Activated naive CD8-positive, alpha-beta T cell (primary cell): ENCODE measurements around the gene DNAH3.
A peak's percentile ranks its signal among the peaks of the same experiment; 100 is the strongest.
"Not testable (repeated sequence)": the region's sequence is repeated elsewhere in the genome, so short reads cannot be mapped to it uniquely, and the experiment has no call there.

Experiments used
- H3K27ac Mint-ChIP-seq: one replicate; pipeline ENCODE4 v1.8.0; 2021; ENCODE audit warnings: mixed read lengths
- H3K27me3 Mint-ChIP-seq: one replicate; pipeline ENCODE4 v1.8.0; 2021; ENCODE audit warnings: mixed read lengths
- H3K36me3 Mint-ChIP-seq: one replicate; pipeline ENCODE4 v1.8.0; 2021; ENCODE audit warnings: mixed read lengths
- H3K4me1 Mint-ChIP-seq: one replicate; pipeline ENCODE4 v1.8.0; 2021; ENCODE audit warnings: low read depth, mixed read lengths
- H3K4me3 Mint-ChIP-seq: one replicate; pipeline ENCODE4 v1.8.0; 2021; ENCODE audit warnings: mild to moderate bottlenecking, mixed read lengths
- H3K9me3 Mint-ChIP-seq: one replicate; pipeline ENCODE4 v1.8.0; 2021; ENCODE audit warnings: low read depth, mixed read lengths

DNAH3 gene

GRCh38 chr16:20987049-20987448 lies 163.6 kb downstream of the DNAH3 start:
- H3K27me3 Mint-ChIP-seq: no peaks in the 10 kb centered on the region
- H3K9me3 Mint-ChIP-seq: no peaks in the 10 kb centered on the region
- H3K36me3 Mint-ChIP-seq: no peaks in the 10 kb centered on the region
- no peaks in the 10 kb centered on the region for H3K4me1 Mint-ChIP-seq
- no peak overlapping the region for H3K27ac Mint-ChIP-seq
- H3K4me3 Mint-ChIP-seq: no peak overlapping the region

- H3K27ac Mint-ChIP-seq: no peak overlapping the region
- no peaks in the 10 kb centered on the region for H3K36me3 Mint-ChIP-seq
- H3K9me3 Mint-ChIP-seq: no peaks in the 10 kb centered on the region
- no peaks in the 10 kb centered on the region for H3K27me3 Mint-ChIP-seq
- no peak overlapping the region for H3K4me3 Mint-ChIP-seq
- H3K4me1 Mint-ChIP-seq: no peaks in the 10 kb centered on the region
These were observed 166.6 kb downstream of the DNAH3 start for GRCh38 chr16:20984019-20984418.

GRCh38 chr16:20976576-20976975 lies 174.1 kb downstream of the DNAH3 start:
- H3K4me3 Mint-ChIP-seq: no peak overlapping the region
- peaks cover 5% of the 10 kb centered on the region for H3K27me3 Mint-ChIP-seq
- no peaks in the 10 kb centered on the region for H3K4me1 Mint-ChIP-seq
- H3K9me3 Mint-ChIP-seq: no peaks in the 10 kb centered on the region
- no peak overlapping the region for H3K27ac Mint-ChIP-seq
- H3K36me3 Mint-ChIP-seq: no peaks in the 10 kb centered on the region

- H3K4me3 Mint-ChIP-seq, H3K27me3 Mint-ChIP-seq, H3K36me3 Mint-ChIP-seq, H3K9me3 Mint-ChIP-seq, H3K27ac Mint-ChIP-seq, H3K4me1 Mint-ChIP-seq: not testable (repeated sequence)
These were observed 177.4 kb downstream of the DNAH3 start for GRCh38 chr16:20973201-20973600.

- Mint-ChIP-seq H3K27ac (no peak overlapping the region), H3K9me3 (no peaks in the 10 kb centered on the region), H3K27me3 (peaks cover 5% of the 10 kb centered on the region), H3K4me1 (no peaks in the 10 kb centered on the region), H3K4me3 (no peak overlapping the region), H3K36me3 (no peaks in the 10 kb centered on the region)
These were observed 179.2 kb downstream of the DNAH3 start for GRCh38 chr16:20971401-20971800.

GRCh38 chr16:20969386-20969785 lies 181.3 kb downstream of the DNAH3 start:
- no peaks in the 10 kb centered on the region for H3K4me1 Mint-ChIP-seq
- no peak overlapping the region for H3K27ac Mint-ChIP-seq
- H3K36me3 Mint-ChIP-seq: no peaks in the 10 kb centered on the region
- H3K4me3 Mint-ChIP-seq: no peak overlapping the region
- H3K27me3 Mint-ChIP-seq: no peaks in the 10 kb centered on the region
- H3K9me3 Mint-ChIP-seq: no peaks in the 10 kb centered on the region

GRCh38 chr16:20968765-20969164 lies 181.9 kb downstream of the DNAH3 start:
- Mint-ChIP-seq H3K9me3 (no peaks in the 10 kb centered on the region), H3K4me1 (no peaks in the 10 kb centered on the region), H3K27me3 (no peaks in the 10 kb centered on the region), H3K4me3 (no peak overlapping the region), H3K27ac (no peak overlapping the region), H3K36me3 (no peaks in the 10 kb centered on the region)

GRCh38 chr16:20960899-20961298 lies 189.7 kb downstream of the DNAH3 start:
- no peaks in the 10 kb centered on the region for H3K9me3 Mint-ChIP-seq

GRCh38 chr16:20957153-20957552 lies 193.5 kb downstream of the DNAH3 start:
- Mint-ChIP-seq H3K27ac (no peak overlapping the region), H3K4me1 (no peaks in the 10 kb centered on the region), H3K9me3 (no peaks in the 10 kb centered on the region), H3K27me3 (no peaks in the 10 kb centered on the region), H3K36me3 (no peaks in the 10 kb centered on the region), H3K4me3 (no peak overlapping the region)

More at GRCh38 chr16:20960899-20961298, 189.7 kb downstream of the DNAH3 start:
- no peak overlapping the region for H3K4me3 Mint-ChIP-seq
- H3K27me3 Mint-ChIP-seq: no peaks in the 10 kb centered on the region
- no peaks in the 10 kb centered on the region for H3K4me1 Mint-ChIP-seq
- no peak overlapping the region for H3K27ac Mint-ChIP-seq
- no peaks in the 10 kb centered on the region for H3K36me3 Mint-ChIP-seq

- no peaks in the 10 kb centered on the region for H3K9me3 Mint-ChIP-seq
- no peaks in the 10 kb centered on the region for H3K27me3 Mint-ChIP-seq
- H3K27ac Mint-ChIP-seq: no peak overlapping the region
- H3K36me3 Mint-ChIP-seq: no peaks in the 10 kb centered on the region
- no peaks in the 10 kb centered on the region for H3K4me1 Mint-ChIP-seq
- H3K4me3 Mint-ChIP-seq: no peak overlapping the region
These were observed 194.3 kb downstream of the DNAH3 start for GRCh38 chr16:20956319-20956718.

- H3K36me3 Mint-ChIP-seq: no peaks in the 10 kb centered on the region
- no peaks in the 10 kb centered on the region for H3K9me3 Mint-ChIP-seq
- no peak overlapping the region for H3K27ac Mint-ChIP-seq
- no peak overlapping the region for H3K4me3 Mint-ChIP-seq
- H3K27me3 Mint-ChIP-seq: no peaks in the 10 kb centered on the region
- H3K4me1 Mint-ChIP-seq: no peaks in the 10 kb centered on the region
These were observed 196.1 kb downstream of the DNAH3 start for GRCh38 chr16:20954574-20954973.

GRCh38 chr16:20952139-20952920 lies 198.3 kb downstream of the DNAH3 start:
- H3K27ac Mint-ChIP-seq: no peak overlapping the region
- no peaks in the 10 kb centered on the region for H3K9me3 Mint-ChIP-seq
- H3K4me3 Mint-ChIP-seq: no peak overlapping the region
- no peaks in the 10 kb centered on the region for H3K27me3 Mint-ChIP-seq
- H3K36me3 Mint-ChIP-seq: no peaks in the 10 kb centered on the region
- H3K4me1 Mint-ChIP-seq: no peaks in the 10 kb centered on the region

GRCh38 chr16:20950294-20950693 lies 200.4 kb downstream of the DNAH3 start:
- no peaks in the 10 kb centered on the region for H3K36me3 Mint-ChIP-seq
- no peak overlapping the region for H3K27ac Mint-ChIP-seq
- H3K4me1 Mint-ChIP-seq: no peaks in the 10 kb centered on the region
- H3K27me3 Mint-ChIP-seq: no peaks in the 10 kb centered on the region
- no peak overlapping the region for H3K4me3 Mint-ChIP-seq
- no peaks in the 10 kb centered on the region for H3K9me3 Mint-ChIP-seq

- Mint-ChIP-seq H3K27ac (no peak overlapping the region), H3K36me3 (no peaks in the 10 kb centered on the region), H3K27me3 (no peaks in the 10 kb centered on the region), H3K4me3 (no peak overlapping the region), H3K4me1 (no peaks in the 10 kb centered on the region), H3K9me3 (no peaks in the 10 kb centered on the region)
These were observed 201.0 kb downstream of the DNAH3 start for GRCh38 chr16:20949660-20950059.

GRCh38 chr16:20948444-20948843 lies 202.2 kb downstream of the DNAH3 start:
- Mint-ChIP-seq H3K27ac (no peak overlapping the region), H3K4me3 (no peak overlapping the region), H3K36me3 (no peaks in the 10 kb centered on the region), H3K4me1 (no peaks in the 10 kb centered on the region), H3K9me3 (no peaks in the 10 kb centered on the region), H3K27me3 (no peaks in the 10 kb centered on the region)

GRCh38 chr16:20946015-20946629 lies 204.5 kb downstream of the DNAH3 start:
- Mint-ChIP-seq H3K4me3 (no peak overlapping the region), H3K27me3 (no peaks in the 10 kb centered on the region), H3K36me3 (no peaks in the 10 kb centered on the region), H3K4me1 (peaks cover 3% of the 10 kb centered on the region), H3K27ac (peak overlapping the region; percentile 11), H3K9me3 (no peaks in the 10 kb centered on the region)
